ENCODE measurements around the gene RGS11. TPM values are rescaled to one million over a fixed set of nuclear protein-coding genes. Genes with fewer than 3 reads are reported as not detected.

RGS11 gene
- total RNA-seq, 1 experiment from 2014 or later, result not detected

DNA sequence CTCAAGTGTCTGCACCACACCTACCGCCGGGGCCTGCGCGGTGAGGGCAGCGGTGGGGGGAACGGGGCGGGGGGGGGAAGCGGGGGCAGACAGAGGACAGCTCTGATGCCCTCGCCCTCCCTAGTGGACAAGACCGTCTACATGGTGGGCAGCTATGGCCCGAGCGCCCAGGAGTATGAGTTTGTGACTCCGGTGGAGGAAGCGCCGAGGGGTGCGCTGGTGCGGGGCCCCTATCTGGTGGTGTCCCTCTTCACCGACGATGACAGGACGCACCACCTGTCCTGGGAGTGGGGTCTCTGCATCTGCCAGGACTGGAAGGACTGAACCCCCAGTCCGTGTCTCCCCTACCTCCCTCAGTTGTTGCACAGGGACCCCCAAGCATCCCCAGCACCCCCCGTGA, 6.7 kb upstream of the RGS11 start:
- Histone ChIP-seq H3K27me3 (replicated peaks; ENCODE audit: insufficient read depth, low read depth, low read length, poor library complexity) (peaks cover 15% of the 10 kb centered on the region), H3K9me3 (ENCODE audit: low read depth, low read length, poor library complexity, severe bottlenecking) (no peaks in the 10 kb centered on the region), H3K4me1 (ENCODE audit: insufficient read depth, low read length, poor library complexity, severe bottlenecking) (no peaks in the 10 kb centered on the region), H3K27ac (ENCODE audit: low read depth, low read length, poor library complexity, severe bottlenecking) (no peak overlapping the region), H3K4me3 (ENCODE audit: low read depth, low read length, poor library complexity, severe bottlenecking) (no peak overlapping the region), H3K36me3 (ENCODE audit: insufficient read depth, low read length, poor library complexity, severe bottlenecking) (no peaks in the 10 kb centered on the region)
- ChIA-PET CTCF (no interaction called here), POLR2A (ENCODE audit: low non-redundant PET) (no interaction called here)
- intact Hi-C loops (cut with micrococcal nuclease; ENCODE audit: unreplicated experiment), result no loop called here
- no TSS peak for BruUV-seq (replicated peaks)
- DNase-seq (ENCODE audit: low spot score), result no peak
- TF ChIP-seq, protein P1, sequence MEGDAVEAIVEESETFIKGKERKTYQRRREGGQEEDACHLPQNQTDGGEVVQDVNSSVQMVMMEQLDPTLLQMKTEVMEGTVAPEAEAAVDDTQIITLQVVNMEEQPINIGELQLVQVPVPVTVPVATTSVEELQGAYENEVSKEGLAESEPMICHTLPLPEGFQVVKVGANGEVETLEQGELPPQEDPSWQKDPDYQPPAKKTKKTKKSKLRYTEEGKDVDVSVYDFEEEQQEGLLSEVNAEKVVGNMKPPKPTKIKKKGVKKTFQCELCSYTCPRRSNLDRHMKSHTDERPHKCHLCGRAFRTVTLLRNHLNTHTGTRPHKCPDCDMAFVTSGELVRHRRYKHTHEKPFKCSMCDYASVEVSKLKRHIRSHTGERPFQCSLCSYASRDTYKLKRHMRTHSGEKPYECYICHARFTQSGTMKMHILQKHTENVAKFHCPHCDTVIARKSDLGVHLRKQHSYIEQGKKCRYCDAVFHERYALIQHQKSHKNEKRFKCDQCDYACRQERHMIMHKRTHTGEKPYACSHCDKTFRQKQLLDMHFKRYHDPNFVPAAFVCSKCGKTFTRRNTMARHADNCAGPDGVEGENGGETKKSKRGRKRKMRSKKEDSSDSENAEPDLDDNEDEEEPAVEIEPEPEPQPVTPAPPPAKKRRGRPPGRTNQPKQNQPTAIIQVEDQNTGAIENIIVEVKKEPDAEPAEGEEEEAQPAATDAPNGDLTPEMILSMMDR (conservative IDR thresholded peaks at IDR 0.05; ENCODE audit: low read depth, low read length), result no peak
- TF ChIP-seq EZH2 (IDR thresholded peaks at IDR 0.05; ENCODE audit: borderline replicate concordance, low read depth, low read length, poor library complexity, severe bottlenecking), result no peak

DNA sequence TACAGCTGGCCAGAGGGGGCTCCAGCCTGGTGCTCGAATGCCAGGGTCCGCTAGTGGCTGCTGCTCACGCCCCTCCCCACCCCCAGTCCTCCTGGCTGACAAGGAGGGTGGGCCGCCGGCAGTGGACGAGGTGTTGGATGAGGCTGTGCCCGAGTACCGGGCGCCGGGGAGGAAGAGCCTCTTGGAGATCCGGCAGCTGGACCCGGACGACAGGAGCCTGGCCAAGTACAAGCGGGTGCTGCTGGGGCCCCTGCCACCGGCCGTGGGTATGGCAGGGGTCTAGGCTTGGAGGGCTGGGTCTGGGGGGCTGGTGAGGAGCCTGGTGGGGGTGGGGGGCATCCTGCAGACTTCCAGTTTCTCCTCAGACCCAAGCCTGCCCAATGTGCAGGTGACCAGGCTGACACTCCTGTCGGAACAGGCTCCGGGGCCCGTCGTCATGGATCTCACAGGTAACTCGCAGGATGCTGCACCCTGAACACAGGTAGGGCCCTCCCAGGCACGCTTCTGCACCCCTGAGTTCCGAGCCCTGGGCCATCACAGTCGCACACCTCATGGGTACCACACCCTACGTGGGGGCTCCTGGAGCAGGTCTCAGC, 6.0 kb upstream of the RGS11 start:
- H3K9me3 ChIP-seq (ENCODE audit: low read depth, low read length, poor library complexity, severe bottlenecking), result no peaks in the 10 kb centered on the region
- BruUV-seq (replicated peaks), result no TSS peak
- DNase-seq (ENCODE audit: low spot score), result no peak
- H3K27ac ChIP-seq (ENCODE audit: low read depth, low read length, poor library complexity, severe bottlenecking), result no peak overlapping the region
- ChIA-PET CTCF (no interaction called here), POLR2A (ENCODE audit: low non-redundant PET) (no interaction called here)
- H3K27me3 ChIP-seq (replicated peaks; ENCODE audit: insufficient read depth, low read depth, low read length, poor library complexity), result peaks cover 15% of the 10 kb centered on the region
- intact Hi-C loops (cut with micrococcal nuclease; ENCODE audit: unreplicated experiment), result loop anchor here (2.0 kb wide), 1 partner anchor 71 kb away; the partner anchor contains the start of gene AXIN1
- H3K4me3 ChIP-seq (ENCODE audit: low read depth, low read length, poor library complexity, severe bottlenecking), result no peak overlapping the region
- H3K36me3 ChIP-seq (ENCODE audit: insufficient read depth, low read length, poor library complexity, severe bottlenecking), result no peaks in the 10 kb centered on the region
- TF ChIP-seq, protein P1 (conservative IDR thresholded peaks at IDR 0.05; ENCODE audit: low read depth, low read length), result no peak
- TF ChIP-seq EZH2 (IDR thresholded peaks at IDR 0.05; ENCODE audit: borderline replicate concordance, low read depth, low read length, poor library complexity, severe bottlenecking), result no peak
- H3K4me1 ChIP-seq (ENCODE audit: insufficient read depth, low read length, poor library complexity, severe bottlenecking), result no peaks in the 10 kb centered on the region

DNA sequence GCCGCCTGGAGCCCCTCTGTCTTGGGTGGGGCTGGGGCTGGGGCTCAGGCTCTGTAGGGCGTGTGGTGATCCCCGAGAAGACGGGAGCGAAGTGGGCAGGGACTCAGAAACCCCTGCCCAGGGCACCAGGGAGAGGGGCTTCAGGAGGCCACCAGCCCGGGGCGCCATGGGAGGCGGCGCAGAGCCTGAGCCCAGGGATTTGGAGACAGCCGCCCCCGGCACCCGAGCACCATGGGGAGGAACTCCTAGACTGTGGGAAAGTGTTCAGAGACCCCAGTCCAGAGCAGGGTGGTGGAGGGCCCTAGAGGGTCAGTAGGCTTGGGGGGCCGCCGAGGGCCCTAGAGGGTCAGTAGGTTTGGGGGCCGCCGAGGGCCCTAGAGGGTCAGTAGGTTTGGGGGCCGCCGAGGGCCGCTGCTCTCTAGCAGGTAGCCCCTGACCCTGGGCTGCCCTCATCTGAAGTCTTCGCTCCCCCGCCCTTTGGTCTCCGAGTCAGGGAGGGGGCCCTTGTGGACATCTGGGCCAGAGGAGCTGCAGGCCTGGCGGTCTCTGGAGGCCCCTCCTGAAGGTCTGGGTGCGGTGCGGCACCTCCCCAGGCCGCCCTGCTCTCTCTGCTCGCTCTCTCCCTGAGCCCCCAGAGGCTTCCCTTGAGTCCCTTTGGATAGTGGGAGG, 5.4 kb upstream of the RGS11 start:
- Histone ChIP-seq H3K27ac (ENCODE audit: low read depth, low read length, poor library complexity, severe bottlenecking) (no peak overlapping the region), H3K27me3 (replicated peaks; ENCODE audit: insufficient read depth, low read depth, low read length, poor library complexity) (peaks cover 19% of the 10 kb centered on the region), H3K4me3 (ENCODE audit: low read depth, low read length, poor library complexity, severe bottlenecking) (peak overlapping the region; percentile 52), H3K9me3 (ENCODE audit: low read depth, low read length, poor library complexity, severe bottlenecking) (no peaks in the 10 kb centered on the region), H3K4me1 (ENCODE audit: insufficient read depth, low read length, poor library complexity, severe bottlenecking) (no peaks in the 10 kb centered on the region), H3K36me3 (ENCODE audit: insufficient read depth, low read length, poor library complexity, severe bottlenecking) (no peaks in the 10 kb centered on the region)
- TF ChIP-seq EZH2 (IDR thresholded peaks at IDR 0.05; ENCODE audit: borderline replicate concordance, low read depth, low read length, poor library complexity, severe bottlenecking), result no peak
- TF ChIP-seq, protein P1 (conservative IDR thresholded peaks at IDR 0.05; ENCODE audit: low read depth, low read length), result no peak
- intact Hi-C loops (cut with micrococcal nuclease; ENCODE audit: unreplicated experiment), result loop anchor here (2.0 kb wide), 1 partner anchor 72 kb away; the partner anchor contains the start of gene AXIN1
- POLR2A ChIA-PET (ENCODE audit: low non-redundant PET), result no interaction called here
- CTCF ChIA-PET, result no interaction called here
- no TSS peak for BruUV-seq (replicated peaks)
- no peak for DNase-seq (ENCODE audit: low spot score)
